ENCODE data around the gene SEM1.

The SEM1 gene

GRCh38 chr7:96657347-96658021, 52.2 kb downstream of the SEM1 start:
- no peak for TF ChIP-seq GATA2 (IDR thresholded peaks at IDR 0.05; ENCODE audit: low read depth, low read length)
- no peak for TF ChIP-seq GATA3 (IDR thresholded peaks at IDR 0.05; ENCODE audit: low read depth, low read length)

- TF ChIP-seq GATA3 (IDR thresholded peaks at IDR 0.05; ENCODE audit: low read depth, low read length) (no peak), GATA2 (IDR thresholded peaks at IDR 0.05; ENCODE audit: low read depth, low read length) (no peak)
Observed at GRCh38 chr7:96655956-96656355, 53.7 kb downstream of the SEM1 start.

GRCh38 chr7:96654630-96655188, 54.9 kb downstream of the SEM1 start:
- TF ChIP-seq GATA3 (IDR thresholded peaks at IDR 0.05; ENCODE audit: low read depth, low read length) (no peak), GATA2 (IDR thresholded peaks at IDR 0.05; ENCODE audit: low read depth, low read length) (no peak)

- TF ChIP-seq GATA2 (IDR thresholded peaks at IDR 0.05; ENCODE audit: low read depth, low read length) = no peak
- no peak for TF ChIP-seq GATA3 (IDR thresholded peaks at IDR 0.05; ENCODE audit: low read depth, low read length)
Observed at GRCh38 chr7:96649981-96650380, 59.7 kb downstream of the SEM1 start.

GRCh38 chr7:96648784-96649183, 60.9 kb downstream of the SEM1 start:
- TF ChIP-seq GATA3 (IDR thresholded peaks at IDR 0.05; ENCODE audit: low read depth, low read length) (no peak), GATA2 (IDR thresholded peaks at IDR 0.05; ENCODE audit: low read depth, low read length) (no peak)

GRCh38 chr7:96647733-96648132, 61.9 kb downstream of the SEM1 start:
- TF ChIP-seq GATA3 (IDR thresholded peaks at IDR 0.05; ENCODE audit: low read depth, low read length) (no peak), GATA2 (IDR thresholded peaks at IDR 0.05; ENCODE audit: low read depth, low read length) (no peak)

GRCh38 chr7:96645084-96645483, 64.6 kb downstream of the SEM1 start:
- TF ChIP-seq GATA3 (IDR thresholded peaks at IDR 0.05; ENCODE audit: low read depth, low read length) (no peak), GATA2 (IDR thresholded peaks at IDR 0.05; ENCODE audit: low read depth, low read length) (no peak)

GRCh38 chr7:96640054-96640453, 69.6 kb downstream of the SEM1 start:
- TF ChIP-seq GATA3 (IDR thresholded peaks at IDR 0.05; ENCODE audit: low read depth, low read length) (no peak), GATA2 (IDR thresholded peaks at IDR 0.05; ENCODE audit: low read depth, low read length) (no peak)

All from SH-SY5Y (cell line).